HG02798 (cell line): ENCODE measurements around the gene FBXL3.

ENCODE experiments used
- ATAC-seq: cut with Tn5 transposase; IDR thresholded peaks from one replicate; pipeline ENCODE4 v1.9.1; 2021; ENCODE audit warnings: mild to moderate bottlenecking; ENCODE audit not compliant: unreplicated experiment, poor library complexity

The FBXL3 gene

GRCh38 chr13:77026861-77027621 lies at the start of gene FBXL3:
Gene FBXL3 (minus strand): TSS chr13:77027159. CDS start chr13:77021860, 5,299 bp downstream.
- peak; percentile 72 for ATAC-seq

- ATAC-seq, result no peak
These were observed 40.6 kb upstream of the FBXL3 start for GRCh38 chr13:77067519-77067918.

GRCh38 chr13:77065461-77066147 lies 38.6 kb upstream of the FBXL3 start:
- no peak for ATAC-seq

GRCh38 chr13:77062097-77062496 lies 35.1 kb upstream of the FBXL3 start:
- no peak for ATAC-seq

- ATAC-seq, result no peak
These were observed 34.4 kb upstream of the FBXL3 start for GRCh38 chr13:77061362-77061761.

GRCh38 chr13:77056886-77057285 lies 29.9 kb upstream of the FBXL3 start:
- ATAC-seq, result no peak

GRCh38 chr13:77056382-77056781 lies 29.4 kb upstream of the FBXL3 start:
- ATAC-seq, result no peak

- no peak for ATAC-seq
These were observed 28.2 kb upstream of the FBXL3 start for GRCh38 chr13:77055158-77055557.

GRCh38 chr13:77053192-77053591 lies 26.2 kb upstream of the FBXL3 start:
- ATAC-seq, result no peak

- ATAC-seq, result no peak
These were observed 21.7 kb upstream of the FBXL3 start for GRCh38 chr13:77048681-77049080.

GRCh38 chr13:77047649-77048343 lies 20.8 kb upstream of the FBXL3 start:
- no peak for ATAC-seq

GRCh38 chr13:77042566-77043177 lies 15.7 kb upstream of the FBXL3 start:
- ATAC-seq, result no peak

GRCh38 chr13:77040835-77041234 lies 13.9 kb upstream of the FBXL3 start:
- ATAC-seq, result no peak

- no peak for ATAC-seq
These were observed 13.1 kb upstream of the FBXL3 start for GRCh38 chr13:77040076-77040475.

- no peak for ATAC-seq
These were observed 12.0 kb upstream of the FBXL3 start for GRCh38 chr13:77038907-77039480.

GRCh38 chr13:77036279-77036678 lies 9.3 kb upstream of the FBXL3 start:
- no peak for ATAC-seq

GRCh38 chr13:77034881-77035280 lies 7.9 kb upstream of the FBXL3 start:
- ATAC-seq, result no peak

- no peak for ATAC-seq
These were observed 6.9 kb upstream of the FBXL3 start for GRCh38 chr13:77033717-77034302.

GRCh38 chr13:77031656-77032243 lies 4.8 kb upstream of the FBXL3 start:
- no peak for ATAC-seq

GRCh38 chr13:77029436-77029835 lies 2.5 kb upstream of the FBXL3 start:
- no peak for ATAC-seq
